ENCODE data around the gene ATP5F1D.
A peak's percentile ranks its signal among the peaks of the same experiment; 100 is the strongest.

DNA sequence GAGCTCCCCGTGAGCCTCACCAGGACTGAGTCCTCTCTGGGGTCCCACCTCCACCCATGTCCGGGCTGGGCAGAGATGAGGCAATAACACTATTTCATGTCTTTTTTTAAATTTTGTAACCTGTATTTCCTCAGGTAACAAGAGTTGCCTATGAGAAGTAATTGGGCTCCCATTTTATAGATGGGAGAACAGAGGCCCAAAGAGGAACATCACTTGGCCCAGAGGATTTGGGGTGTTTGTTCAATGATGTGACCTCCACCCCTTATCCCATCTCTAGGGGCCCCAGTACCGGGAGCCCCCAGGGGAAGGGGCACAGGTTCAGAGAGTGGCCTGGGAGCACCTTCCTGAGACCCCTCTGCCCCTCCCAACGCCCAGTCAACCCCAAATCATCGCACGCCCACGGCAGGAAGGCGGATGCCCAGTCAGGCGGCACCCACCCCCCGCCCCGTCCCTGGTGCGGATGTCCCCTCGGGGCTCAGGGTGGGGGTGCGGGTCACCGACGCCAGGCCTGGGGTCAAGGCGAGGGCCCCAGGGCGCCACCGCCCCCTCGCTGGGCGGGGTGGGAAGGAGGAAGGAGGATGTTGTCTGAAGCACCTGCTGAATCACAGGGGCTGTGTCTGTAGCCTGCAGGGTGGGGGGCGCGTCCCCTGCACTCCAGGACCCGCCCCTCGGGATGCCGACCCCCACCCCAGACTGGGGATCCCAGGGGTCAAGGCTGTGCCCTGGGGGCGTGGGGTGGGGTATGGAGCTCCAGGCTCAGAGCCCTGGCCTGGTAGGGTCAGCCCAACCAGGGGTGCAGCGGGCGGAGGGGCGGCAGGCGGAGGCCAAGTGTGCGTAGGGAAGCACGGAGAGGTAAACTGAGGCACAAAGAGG, 18.6 kb downstream of the ATP5F1D start:
- TF ChIP-seq CTCF (IDR thresholded peaks at IDR 0.05), result peak in 1 of 6 experiments; percentile 8
- TF ChIP-seq EP300 (IDR thresholded peaks at IDR 0.05), result peak in 1 of 4 donors; percentile 31
- no peak for TF ChIP-seq POLR2A (IDR thresholded peaks at IDR 0.05)

Data from upper lobe of left lung (tissue), 4 donors.